ENCODE data around the gene ANKRD66. TPM values are rescaled to one million over a fixed set of nuclear protein-coding genes. Genes with fewer than 3 reads are reported as not detected.

Gene ANKRD66
- polyA plus RNA-seq, 1 of the 3 experiments (the other 2 are of a cell fraction): not detected

GRCh38 chr6:46706464-46706863 is 40.3 kb upstream of the ANKRD66 start (continued):
- TF ChIP-seq REST (IDR thresholded peaks at IDR 0.05; ENCODE audit: low read depth, low read length) (no peak), JUND (IDR thresholded peaks at IDR 0.05) (no peak), GABPA (IDR thresholded peaks at IDR 0.05; ENCODE audit: low read depth) (no peak), MXI1 (IDR thresholded peaks at IDR 0.05; ENCODE audit: low read depth, low read length) (no peak), USF1 (IDR thresholded peaks at IDR 0.05; ENCODE audit: borderline replicate concordance, low read depth) (no peak)

GRCh38 chr6:46711491-46711890 is 35.2 kb upstream of the ANKRD66 start:
- DNase-seq: no peak
- no peak overlapping the region for H2AFZ ChIP-seq (ENCODE audit: low read depth)
- H3K36me3 ChIP-seq (replicated peaks in 1 of 2; ENCODE audit: control insufficient read depth in 1 of 2, insufficient read depth in 2 of 2, low read length in 1 of 2): no peaks in the 10 kb centered on the region
- POLR2A ChIA-PET: no interaction called here
- no peaks in the 10 kb centered on the region for H3K27me3 ChIP-seq (ENCODE audit: insufficient read depth)
- no peak for TF ChIP-seq FOXJ3 (CRISPR knock-in tag; IDR thresholded peaks at IDR 0.05)
- no peak for TF ChIP-seq FOSL2 (IDR thresholded peaks at IDR 0.05; ENCODE audit: borderline replicate concordance, low read depth)
- no peak for TF ChIP-seq TCF12 (IDR thresholded peaks at IDR 0.05)
- TF ChIP-seq USF2 (IDR thresholded peaks at IDR 0.05; ENCODE audit: borderline replicate concordance, low read depth, low read length): no peak
- TF ChIP-seq SIN3A (IDR thresholded peaks at IDR 0.05; ENCODE audit: borderline replicate concordance, low read depth, low read length): no peak
- TF ChIP-seq JUND (IDR thresholded peaks at IDR 0.05): no peak
- no peak for TF ChIP-seq NFIC (IDR thresholded peaks at IDR 0.05; ENCODE audit: borderline replicate concordance)
- TF ChIP-seq CTCF (IDR thresholded peaks at IDR 0.05): no peak
- no peak overlapping the region for H3K27ac ChIP-seq (ENCODE audit: low read depth in 2 of 2, low read length in 1 of 2)
- no peaks in the 10 kb centered on the region for H4K20me1 ChIP-seq (ENCODE audit: insufficient read depth)
- H3K79me2 ChIP-seq (ENCODE audit: insufficient read depth): no peaks in the 10 kb centered on the region
- H3K9me3 ChIP-seq: no peaks in the 10 kb centered on the region
- no peak overlapping the region for H3K4me2 ChIP-seq
- no peak overlapping the region for H3K4me3 ChIP-seq (ENCODE audit: low read depth in 2 of 2, low read length in 1 of 2)
- 0% methylated on average over 1 of the region's 1 CpG for WGBS (ENCODE audit: low lambda C conversion rate)
- H3K4me1 ChIP-seq (ENCODE audit: control insufficient read depth in 1 of 2, insufficient read depth in 2 of 2, low read depth in 1 of 2, low read length in 1 of 2): no peaks in the 10 kb centered on the region
- CTCF ChIA-PET: no interaction called here
- H3K9ac ChIP-seq: no peak overlapping the region
- H3F3A ChIP-seq (replicated peaks; ENCODE audit: insufficient read depth): no peaks in the 10 kb centered on the region
- no peaks in the 10 kb centered on the region for H3K9me2 ChIP-seq

Measured in SK-N-SH (cell line).